Activated effector memory CD4-positive, alpha-beta T cell treated with anti-CD3 and anti-CD28 coated beads, Interleukin-2, amount 50 U/mL, for 16 hours (primary cell): ENCODE results near the gene MANSC1.
"Not testable (repeated sequence)": the region's sequence is repeated elsewhere in the genome, so short reads cannot be mapped to it uniquely, and the experiment has no call there.

Source experiments
- DNase-seq: peaks from one replicate; pipeline ENCODE4 v3.0.0-alpha.2; 2020

The MANSC1 gene

GRCh38 chr12:12319451-12320183 lies 30.4 kb downstream of the MANSC1 start:
- no peak for DNase-seq

GRCh38 chr12:12315838-12316237 lies 34.2 kb downstream of the MANSC1 start:
- no peak for DNase-seq

- not testable (repeated sequence) for DNase-seq
Observed at GRCh38 chr12:12310695-12311094, 39.3 kb downstream of the MANSC1 start.

GRCh38 chr12:12305568-12306300 lies 44.3 kb downstream of the MANSC1 start:
- DNase-seq, result no peak

DNA sequence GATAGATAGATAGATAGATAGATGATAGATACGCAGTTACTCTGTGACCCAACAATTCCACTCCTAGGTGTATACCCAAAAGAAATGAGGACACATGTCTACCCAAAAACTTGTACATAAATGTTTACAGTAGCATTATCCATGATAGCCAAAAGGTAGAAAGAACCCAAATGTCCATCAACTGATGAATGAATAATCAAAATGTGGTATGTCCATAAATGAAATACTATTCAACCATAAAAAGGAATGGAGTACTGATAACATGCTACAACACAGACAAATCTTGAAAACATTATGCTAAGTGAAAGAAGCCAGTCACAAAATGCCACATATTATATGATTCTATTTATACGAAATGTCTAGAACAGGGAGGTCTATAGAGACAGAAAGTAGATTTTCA lies 47.1 kb downstream of the MANSC1 start:
- DNase-seq, result no peak

DNA sequence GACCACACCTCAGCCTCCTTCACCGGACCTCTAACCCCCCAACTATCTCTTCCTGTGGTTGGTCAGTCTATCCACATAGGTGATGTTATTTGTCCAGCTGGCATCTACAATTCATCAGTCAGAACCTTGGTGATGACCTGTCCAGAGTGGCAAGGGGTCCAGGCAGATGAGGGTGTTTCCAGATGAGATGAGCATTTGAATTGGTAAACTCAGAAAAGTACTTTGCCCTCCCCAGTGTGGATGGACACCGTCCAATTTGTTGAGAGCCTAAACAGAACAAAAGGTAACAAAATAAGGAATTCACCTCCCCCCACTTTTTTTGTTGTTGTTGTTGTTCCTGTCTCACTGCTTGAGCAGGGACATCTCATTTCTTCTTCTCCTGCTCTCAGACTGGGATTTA lies 48.9 kb downstream of the MANSC1 start:
- no peak for DNase-seq

GRCh38 chr12:12297201-12297830 lies 52.7 kb downstream of the MANSC1 start:
- DNase-seq, result no peak

DNA sequence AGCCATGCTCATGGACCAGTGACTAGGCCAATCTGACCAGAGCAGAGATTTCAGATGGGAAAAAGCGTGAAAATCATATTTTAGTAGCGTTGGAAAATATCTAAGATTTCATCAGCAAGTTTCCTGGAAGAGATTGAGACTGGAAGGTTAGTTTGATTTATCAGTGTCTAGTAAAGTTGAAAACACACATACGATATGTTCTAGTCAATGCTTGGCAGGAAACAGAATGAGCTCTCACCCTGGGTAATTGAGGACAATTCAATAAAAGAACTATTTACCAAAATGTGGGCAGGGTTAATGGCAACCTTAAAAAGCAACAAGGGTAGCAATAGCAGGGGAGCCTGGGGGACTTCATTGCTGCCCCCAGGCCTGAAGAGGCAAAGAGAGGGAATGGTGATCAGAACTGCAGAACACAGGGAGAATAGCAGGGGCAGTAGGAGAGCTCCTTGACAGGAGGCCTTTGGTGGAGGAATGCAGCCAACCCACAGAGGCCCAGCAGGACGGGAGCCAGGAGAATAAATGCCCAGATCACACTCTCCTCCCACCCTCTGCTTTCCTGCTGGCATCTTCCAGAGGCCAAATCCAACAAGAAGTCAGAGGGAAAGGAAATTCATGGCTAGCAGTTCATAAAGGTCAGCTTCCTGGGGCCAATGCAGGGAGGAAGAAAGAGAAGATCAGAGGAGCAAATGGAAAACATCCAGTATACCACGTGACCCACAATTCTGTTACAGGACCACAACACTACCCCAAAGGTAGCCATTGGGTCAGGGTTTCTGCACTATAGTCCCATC lies 55.6 kb downstream of the MANSC1 start:
- no peak for DNase-seq

- DNase-seq, result no peak
Observed at GRCh38 chr12:12290206-12290605, 59.8 kb downstream of the MANSC1 start.

GRCh38 chr12:12286441-12286840 lies 63.6 kb downstream of the MANSC1 start:
- no peak for DNase-seq

DNA sequence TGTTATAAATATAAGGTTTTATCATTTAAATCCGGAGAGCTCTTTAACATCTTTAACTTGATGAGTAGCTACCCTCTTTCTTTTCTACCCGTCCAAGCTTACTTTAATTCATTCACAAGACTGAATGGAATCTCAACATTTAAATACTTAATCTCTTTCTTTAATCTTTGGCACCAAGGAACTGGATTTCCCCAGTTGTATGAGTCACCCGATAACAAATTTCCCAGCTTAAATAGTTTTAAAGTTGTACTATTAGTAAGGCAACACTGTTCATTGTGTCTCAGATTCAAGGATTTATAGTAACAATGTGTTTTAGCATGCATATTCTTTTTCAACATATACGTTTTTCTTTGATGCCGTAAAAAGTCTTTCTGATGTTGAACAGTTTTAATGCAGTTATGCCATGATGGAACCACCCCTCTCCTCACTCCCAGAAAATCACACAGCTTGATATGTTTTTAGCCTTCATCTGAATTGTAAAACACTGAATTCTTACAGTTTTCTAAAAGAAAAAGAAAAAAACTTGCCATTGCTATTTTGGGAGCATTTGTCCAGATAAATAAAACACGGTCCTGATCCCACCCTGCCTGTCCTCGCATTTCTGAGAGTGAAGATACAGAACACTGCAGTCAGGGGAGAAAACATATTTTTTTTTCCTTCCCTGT lies 67.1 kb downstream of the MANSC1 start:
- no peak for DNase-seq

DNA sequence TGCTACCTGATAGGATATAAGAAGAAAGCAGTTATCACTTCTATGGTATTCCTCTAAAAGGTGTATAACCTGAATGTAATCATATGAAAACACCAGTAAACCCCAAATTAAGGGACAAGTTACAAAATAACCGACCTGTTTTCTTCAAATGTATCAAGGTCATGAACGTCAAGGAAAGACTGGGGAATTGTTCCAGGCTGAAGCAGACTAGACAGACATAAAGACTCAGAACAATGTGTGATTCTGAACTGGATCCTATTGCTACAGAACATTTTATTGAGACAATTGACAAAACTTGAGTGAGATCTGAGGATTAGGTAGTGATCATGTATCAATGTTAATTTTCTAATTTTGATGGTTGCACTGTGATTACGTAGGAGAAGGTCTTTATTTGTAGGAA lies 67.8 kb downstream of the MANSC1 start:
- DNase-seq, result no peak

DNA sequence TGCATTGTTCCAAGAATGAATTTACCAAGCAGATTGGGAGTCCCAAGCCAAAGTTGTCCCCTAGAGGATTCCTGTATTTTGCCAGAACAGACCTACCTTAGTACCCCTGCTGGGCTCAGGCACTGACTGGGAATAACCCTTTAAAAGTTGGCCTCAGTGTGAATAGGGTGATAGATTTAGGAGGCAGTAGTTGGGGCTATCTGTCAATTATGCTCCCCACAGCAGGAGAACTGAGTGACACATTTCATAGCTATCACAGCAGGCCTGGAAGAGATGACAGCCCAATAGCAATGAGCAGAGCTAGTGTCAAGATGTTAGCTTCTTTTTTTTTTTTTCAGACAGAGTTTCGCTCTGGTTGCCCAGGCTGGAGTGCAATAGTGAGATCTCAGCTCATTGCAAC lies 68.9 kb downstream of the MANSC1 start:
- DNase-seq, result no peak

GRCh38 chr12:12278899-12279298 lies 71.1 kb downstream of the MANSC1 start:
- DNase-seq, result no peak
